Lower leg skin (tissue), 3 donors: ENCODE measurements around the gene BIK.

Experiments
- POLR2A ChIP-seq, 2 donors: fragments of 450-650 bp; IDR thresholded peaks; one replicate each; pipeline ENCODE4 v1.6.1; 2016 to 2017; ENCODE audit warnings: antibody characterized with exemption in 2 of 2, mild to moderate bottlenecking in 1 of 2, moderate library complexity in 1 of 2
- TF ChIP-seq, protein P1 (sequence below), 3 donors: fragments of 450-650 bp; IDR thresholded peaks; one replicate each; pipeline ENCODE4 v1.5.1; 2016; ENCODE audit warnings: antibody characterized with exemption in 3 of 3, mild to moderate bottlenecking in 3 of 3, moderate library complexity in 2 of 3

DNA sequence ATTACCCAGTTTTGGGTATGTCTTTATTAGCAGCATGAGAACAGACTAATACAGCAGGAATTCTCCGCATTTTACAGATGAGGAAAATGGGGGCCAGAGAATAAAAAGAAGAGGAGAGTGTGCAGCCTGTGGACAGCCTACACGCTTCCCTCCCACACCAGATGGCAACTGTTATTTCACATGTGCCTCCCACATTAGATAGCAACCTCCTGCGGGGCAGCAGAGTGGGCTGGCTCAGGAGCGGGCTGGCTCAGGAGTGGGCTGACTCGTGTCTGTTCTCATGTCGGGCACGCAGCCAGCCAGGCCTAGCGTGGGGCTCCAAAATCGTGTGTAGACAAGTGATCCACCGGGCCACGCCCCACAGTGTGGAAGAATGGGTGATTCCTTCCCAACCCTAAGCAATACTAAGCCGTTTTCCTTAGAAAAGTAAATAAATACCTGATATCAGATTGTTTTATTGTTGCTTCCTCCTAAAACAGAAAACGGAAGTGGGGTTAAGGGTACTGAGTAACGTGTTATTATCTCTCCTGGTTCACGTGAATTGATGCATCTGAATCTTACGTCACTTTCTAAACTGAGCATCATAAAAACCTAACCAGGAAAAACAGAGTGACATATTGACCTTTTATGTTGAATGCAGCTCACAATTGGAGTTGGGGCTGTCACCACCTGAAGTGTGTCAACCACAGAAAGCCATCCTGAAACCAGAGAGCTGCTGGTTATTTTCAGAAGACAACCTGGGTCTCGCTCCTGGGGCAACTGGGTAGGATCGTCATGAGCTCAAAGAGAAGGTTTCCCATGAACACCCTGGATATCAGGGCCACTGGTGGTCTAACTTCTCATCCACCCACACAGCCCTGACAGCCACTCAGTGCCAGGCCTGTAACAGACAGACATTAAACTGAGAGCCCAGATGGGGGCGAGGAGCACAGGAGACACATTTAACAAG is 24.6 kb upstream of the BIK start:
- TF ChIP-seq, protein P1, sequence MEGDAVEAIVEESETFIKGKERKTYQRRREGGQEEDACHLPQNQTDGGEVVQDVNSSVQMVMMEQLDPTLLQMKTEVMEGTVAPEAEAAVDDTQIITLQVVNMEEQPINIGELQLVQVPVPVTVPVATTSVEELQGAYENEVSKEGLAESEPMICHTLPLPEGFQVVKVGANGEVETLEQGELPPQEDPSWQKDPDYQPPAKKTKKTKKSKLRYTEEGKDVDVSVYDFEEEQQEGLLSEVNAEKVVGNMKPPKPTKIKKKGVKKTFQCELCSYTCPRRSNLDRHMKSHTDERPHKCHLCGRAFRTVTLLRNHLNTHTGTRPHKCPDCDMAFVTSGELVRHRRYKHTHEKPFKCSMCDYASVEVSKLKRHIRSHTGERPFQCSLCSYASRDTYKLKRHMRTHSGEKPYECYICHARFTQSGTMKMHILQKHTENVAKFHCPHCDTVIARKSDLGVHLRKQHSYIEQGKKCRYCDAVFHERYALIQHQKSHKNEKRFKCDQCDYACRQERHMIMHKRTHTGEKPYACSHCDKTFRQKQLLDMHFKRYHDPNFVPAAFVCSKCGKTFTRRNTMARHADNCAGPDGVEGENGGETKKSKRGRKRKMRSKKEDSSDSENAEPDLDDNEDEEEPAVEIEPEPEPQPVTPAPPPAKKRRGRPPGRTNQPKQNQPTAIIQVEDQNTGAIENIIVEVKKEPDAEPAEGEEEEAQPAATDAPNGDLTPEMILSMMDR (IDR thresholded peaks at IDR 0.05), result no peak
- no peak for TF ChIP-seq POLR2A (IDR thresholded peaks at IDR 0.05)
